ENCODE measurements around the gene CCDC124. TPM values are rescaled to one million over a fixed set of nuclear protein-coding genes. Genes with fewer than 3 reads are reported as not detected.
"Not testable (repeated sequence)": the region's sequence is repeated elsewhere in the genome, so short reads cannot be mapped to it uniquely, and the experiment has no call there.

CCDC124 gene
- total RNA-seq, 2 donors from 2014 or later: 56.7 to 65.5 TPM

DNA sequence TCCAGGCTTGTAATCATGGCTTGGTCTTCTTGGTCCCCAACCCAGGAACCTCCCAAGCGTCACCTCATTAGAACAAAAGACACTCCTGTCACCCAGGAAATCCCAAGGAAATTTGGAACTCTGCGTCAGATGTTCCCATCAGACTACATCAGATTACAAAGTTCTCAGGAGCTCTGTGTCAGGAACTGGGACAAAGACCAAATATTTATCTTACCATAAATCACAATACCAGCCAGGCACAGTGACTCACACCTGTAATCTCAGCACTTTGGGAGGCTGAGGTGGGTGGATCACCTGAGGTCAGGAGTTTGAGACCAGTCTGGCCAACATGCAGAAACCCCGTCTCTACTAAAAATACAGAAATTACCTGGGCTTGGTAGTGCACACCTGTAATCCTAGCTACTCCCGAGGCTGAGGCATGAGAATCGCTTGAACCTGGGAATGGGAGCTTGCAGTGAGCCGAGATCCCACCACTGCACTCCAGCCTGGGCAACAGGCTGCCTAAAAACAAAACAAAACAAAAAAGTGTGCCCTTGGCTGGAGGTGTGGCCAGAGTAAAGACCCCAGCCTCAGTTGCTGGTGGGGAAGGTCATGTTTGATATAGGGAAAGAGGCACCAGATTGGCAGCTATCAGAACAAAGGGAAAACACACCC is 16.7 kb upstream of the CCDC124 start:
- H3K4me3 ChIP-seq: no peak overlapping the region
- no peaks in the 10 kb centered on the region for H3K4me1 ChIP-seq
- H3K27me3 ChIP-seq: no peaks in the 10 kb centered on the region
- TF ChIP-seq, protein P1, sequence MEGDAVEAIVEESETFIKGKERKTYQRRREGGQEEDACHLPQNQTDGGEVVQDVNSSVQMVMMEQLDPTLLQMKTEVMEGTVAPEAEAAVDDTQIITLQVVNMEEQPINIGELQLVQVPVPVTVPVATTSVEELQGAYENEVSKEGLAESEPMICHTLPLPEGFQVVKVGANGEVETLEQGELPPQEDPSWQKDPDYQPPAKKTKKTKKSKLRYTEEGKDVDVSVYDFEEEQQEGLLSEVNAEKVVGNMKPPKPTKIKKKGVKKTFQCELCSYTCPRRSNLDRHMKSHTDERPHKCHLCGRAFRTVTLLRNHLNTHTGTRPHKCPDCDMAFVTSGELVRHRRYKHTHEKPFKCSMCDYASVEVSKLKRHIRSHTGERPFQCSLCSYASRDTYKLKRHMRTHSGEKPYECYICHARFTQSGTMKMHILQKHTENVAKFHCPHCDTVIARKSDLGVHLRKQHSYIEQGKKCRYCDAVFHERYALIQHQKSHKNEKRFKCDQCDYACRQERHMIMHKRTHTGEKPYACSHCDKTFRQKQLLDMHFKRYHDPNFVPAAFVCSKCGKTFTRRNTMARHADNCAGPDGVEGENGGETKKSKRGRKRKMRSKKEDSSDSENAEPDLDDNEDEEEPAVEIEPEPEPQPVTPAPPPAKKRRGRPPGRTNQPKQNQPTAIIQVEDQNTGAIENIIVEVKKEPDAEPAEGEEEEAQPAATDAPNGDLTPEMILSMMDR (IDR thresholded peaks at IDR 0.05): no peak
- peaks cover 0 to 15% of the 10 kb centered on the region in 2 donors for H3K9me3 ChIP-seq
- H3K27ac ChIP-seq: no peak overlapping the region
- H3K36me3 ChIP-seq: no peaks in the 10 kb centered on the region
- no peak for DNase-seq (ENCODE audit: low spot score)

DNA sequence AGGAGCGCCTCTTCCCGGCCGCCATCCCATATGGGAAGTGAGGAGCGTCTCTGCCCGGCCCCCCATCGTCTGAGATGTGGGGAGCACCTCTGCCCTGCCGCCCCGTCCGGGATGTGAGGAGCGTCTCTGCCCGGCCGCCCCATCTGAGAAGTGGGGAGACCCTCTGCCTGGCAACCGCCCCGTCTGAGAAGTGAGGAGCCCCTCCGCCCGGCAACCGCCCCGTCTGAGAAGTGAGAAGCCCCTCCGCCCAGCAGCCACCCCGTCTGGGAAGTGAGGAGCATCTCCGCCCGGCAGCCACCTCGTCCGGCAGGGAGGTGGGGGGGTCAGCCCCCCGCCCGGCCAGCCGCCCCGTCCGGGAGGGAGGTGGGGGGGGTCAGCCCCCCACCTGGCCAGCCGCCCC is 14.7 kb upstream of the CCDC124 start:
- not testable (repeated sequence) for DNase-seq (ENCODE audit: low spot score); H3K36me3 ChIP-seq; H3K27me3 ChIP-seq; H3K27ac ChIP-seq; H3K4me3 ChIP-seq; H3K4me1 ChIP-seq
- H3K9me3 ChIP-seq: peaks cover 0 to 11% of the 10 kb centered on the region in 2 donors

DNA sequence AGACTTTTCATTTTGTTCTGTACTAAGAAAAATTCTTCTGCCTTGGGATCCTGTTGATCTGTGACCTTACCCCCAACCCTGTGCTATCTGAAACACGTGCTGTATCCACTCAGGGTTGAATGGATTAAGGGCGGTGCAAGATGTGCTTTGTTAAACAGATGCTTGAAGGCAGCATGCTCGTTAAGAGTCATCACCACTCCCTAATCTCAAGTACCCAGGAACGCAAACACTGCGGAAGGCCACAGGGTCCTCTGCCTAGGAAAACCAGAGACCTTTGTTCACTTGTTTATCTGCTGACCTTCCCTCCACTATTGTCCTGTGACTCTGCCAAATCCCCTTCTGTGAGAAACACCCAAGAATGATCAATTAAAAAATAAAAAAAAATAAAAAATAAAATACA is 13.7 kb upstream of the CCDC124 start:
- not testable (repeated sequence) for H3K9me3 ChIP-seq; H3K36me3 ChIP-seq; H3K27me3 ChIP-seq; H3K4me3 ChIP-seq; DNase-seq (ENCODE audit: low spot score); H3K4me1 ChIP-seq; H3K27ac ChIP-seq

DNA sequence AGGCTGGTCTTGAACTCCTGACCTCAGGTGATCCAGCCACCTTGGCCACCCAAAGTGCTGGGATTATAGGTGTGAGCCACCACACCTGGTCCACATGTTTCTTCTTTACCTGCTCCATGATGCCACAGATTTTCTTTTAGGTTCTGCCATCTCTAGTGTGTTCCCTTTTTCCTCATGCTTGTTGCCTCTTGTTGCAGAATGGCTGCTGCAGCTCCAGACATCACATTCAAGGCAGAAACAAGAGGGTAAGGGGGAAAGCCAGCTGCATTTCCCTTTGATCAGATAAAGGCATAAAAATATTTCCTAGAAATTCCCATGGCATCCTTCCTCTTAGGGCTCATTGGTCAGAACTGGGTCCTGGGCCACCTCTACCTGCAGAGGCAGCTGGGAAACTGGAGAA is 12.3 kb upstream of the CCDC124 start:
- H3K4me3 ChIP-seq: no peak overlapping the region
- no peaks in the 10 kb centered on the region for H3K27me3 ChIP-seq
- no peaks in the 10 kb centered on the region for H3K4me1 ChIP-seq
- H3K27ac ChIP-seq: no peak overlapping the region
- no peak for DNase-seq (ENCODE audit: low spot score)
- TF ChIP-seq, protein P1 (IDR thresholded peaks at IDR 0.05): no peak
- H3K9me3 ChIP-seq: peaks cover 0 to 3% of the 10 kb centered on the region in 2 donors
- no peaks in the 10 kb centered on the region for H3K36me3 ChIP-seq

DNA sequence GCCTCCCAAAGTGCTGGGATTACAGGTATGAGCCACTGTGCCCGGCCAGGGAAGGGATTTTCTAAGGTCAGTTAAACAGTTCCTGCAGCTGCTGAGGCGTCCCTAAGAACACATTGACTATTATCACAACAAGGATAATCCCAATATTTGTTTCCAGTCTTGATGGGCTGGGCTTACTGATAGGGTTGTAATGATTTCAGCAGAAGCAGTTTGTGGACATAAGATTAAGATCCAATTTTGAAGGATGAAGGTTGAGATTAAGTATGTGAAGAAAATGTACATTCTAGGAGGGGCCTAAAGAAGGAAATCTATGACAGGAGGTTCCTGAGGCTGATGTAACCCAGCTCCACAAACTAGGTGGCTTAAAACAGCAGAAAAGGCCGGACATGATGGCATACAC is 10.7 kb upstream of the CCDC124 start:
- H3K27ac ChIP-seq: no peak overlapping the region
- H3K36me3 ChIP-seq: no peaks in the 10 kb centered on the region

DNA sequence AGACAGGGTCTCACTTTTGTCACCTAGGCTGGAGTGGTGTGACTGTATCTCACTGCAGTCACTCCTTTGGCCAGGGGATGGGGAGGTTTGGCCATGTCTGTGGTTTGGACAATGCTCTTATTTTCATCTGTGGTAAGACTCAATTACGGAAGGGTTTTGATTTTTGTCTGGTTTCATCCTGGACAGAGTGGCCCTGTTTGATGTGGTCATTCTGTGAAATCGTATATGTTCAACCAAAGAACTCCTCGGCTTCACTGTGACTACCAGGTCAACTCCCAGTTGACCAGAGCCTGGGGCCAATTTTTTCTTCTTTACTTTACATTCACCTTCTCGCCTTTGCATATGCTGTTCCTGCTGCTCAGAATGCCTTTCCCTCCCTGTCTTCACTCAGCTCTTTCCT is 6.8 kb upstream of the CCDC124 start:
- TF ChIP-seq, protein P1 (IDR thresholded peaks at IDR 0.05): no peak
- Histone ChIP-seq H3K4me1 (no peaks in the 10 kb centered on the region), H3K36me3 (no peaks in the 10 kb centered on the region), H3K9me3 (no peaks in the 10 kb centered on the region), H3K27ac (no peak overlapping the region), H3K27me3 (no peaks in the 10 kb centered on the region), H3K4me3 (no peak overlapping the region)
- DNase-seq (ENCODE audit: low spot score): no peak

More for the DNA sequence above, 10.7 kb upstream of the CCDC124 start:
- TF ChIP-seq, protein P1 (IDR thresholded peaks at IDR 0.05): no peak
- Histone ChIP-seq H3K27me3 (no peaks in the 10 kb centered on the region), H3K9me3 (peaks cover 0 to 3% of the 10 kb centered on the region in 2 donors), H3K4me1 (no peaks in the 10 kb centered on the region), H3K4me3 (no peak overlapping the region)
- no peak for DNase-seq (ENCODE audit: low spot score)

DNA sequence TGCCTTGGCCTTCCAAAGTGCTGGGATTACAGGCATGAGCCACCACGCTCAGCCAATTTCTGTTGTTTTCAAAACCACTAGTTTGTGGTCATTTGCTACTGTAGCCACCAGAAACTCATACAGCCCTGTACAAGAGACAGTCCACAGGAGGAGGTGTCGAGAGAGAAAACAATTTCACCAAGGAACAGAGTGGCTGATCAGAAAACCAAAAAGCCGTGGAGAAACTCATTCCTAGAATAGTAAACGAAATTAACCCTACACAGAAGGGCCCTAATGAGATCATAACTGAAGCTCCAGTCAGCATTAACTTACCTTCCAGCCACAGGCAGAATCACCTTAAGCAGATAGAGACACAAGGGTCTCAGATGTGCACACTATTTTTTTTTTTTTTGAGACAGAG is 3.8 kb upstream of the CCDC124 start:
- TF ChIP-seq, protein P1 (IDR thresholded peaks at IDR 0.05): no peak
- H3K36me3 ChIP-seq: no peaks in the 10 kb centered on the region
- no peaks in the 10 kb centered on the region for H3K9me3 ChIP-seq
- no peak for DNase-seq (ENCODE audit: low spot score)
- peaks cover 0 to 17% of the 10 kb centered on the region in 2 donors for H3K4me1 ChIP-seq
- H3K27me3 ChIP-seq: no peaks in the 10 kb centered on the region
- no peak overlapping the region for H3K27ac ChIP-seq
- no peak overlapping the region for H3K4me3 ChIP-seq

All from right atrium auricular region (tissue), 2 donors.